HCT116 (cell line): Measurements from ENCODE around the gene FANCM. TPM values are rescaled to one million over a fixed set of nuclear protein-coding genes. Genes with fewer than 3 reads are reported as not detected.

Experiments
- ATAC-seq: fragments of 200-7000 bp; cut with Tn5 transposase; 2 replicates; pipeline ENCODE4 v1.9.1; 2020; ENCODE audit warnings: mild to moderate bottlenecking, moderate library complexity
- BruUV-seq: library from RNA; stranded (reverse); fragments of 400-500 nt; replicated peaks from 2 replicates; lab custom pipeline; 2021; lab: Mats Ljungman, UMichigan
- CTCF ChIA-PET: fragments of 300-600 bp; sonication (Branson Sonifier 250); formaldehyde crosslinking; loops from one replicate; lab custom pipeline; 2021; ENCODE audit warnings: antibody characterized with exemption; lab: Charles Lee
- POLR2A ChIA-PET: fragments of 300-600, 350-600 bp; sonication (Branson Sonifier 250); formaldehyde crosslinking; loops from one replicate; lab custom pipeline; 2021; ENCODE audit warnings: antibody characterized with exemption; lab: Charles Lee
- RAD21 ChIA-PET, 2 experiments: fragments of 300-600 bp; sonication (Branson Sonifier 250); formaldehyde crosslinking; loops; one replicate each; lab custom pipeline; 2023; ENCODE audit warnings: low total read pairs in 2 of 2; ENCODE audit not compliant: uncharacterized antibody in 2 of 2, unreplicated experiment in 2 of 2, low non-redundant PET in 1 of 2; lab: Charles Lee
- DNase-seq: peaks from one replicate; pipeline ENCODE4 v3.0.0-alpha.2; 2010; ENCODE audit warnings: low read depth, low spot score
- H2AFZ ChIP-seq: fragments of 200-600 bp; shearing (Covaris generic), sonication (generic); 2 replicates; pipeline ENCODE4 v1.6.1; 2017; ENCODE audit warnings: low read depth, mixed run types, mixed read lengths, antibody characterized with exemption, low read length; ENCODE audit not compliant: poor library complexity, severe bottlenecking
- H3K27ac ChIP-seq: 2 replicates; pipeline ENCODE4 v1.5.1; 2012; ENCODE audit warnings: low read depth, low read length
- H3K27me3 ChIP-seq: fragments of 200-600 bp; sonication (generic); 2 replicates; pipeline ENCODE4 v1.6.1; 2016; ENCODE audit warnings: mixed run types, low read length, mixed read lengths; ENCODE audit not compliant: insufficient read depth
- H3K36me3 ChIP-seq, 2 experiments: fragments of 200-500 bp in 1 of 2; fragments of 200-600 bp in 1 of 2; sonication (Bioruptor generic) in 1 of 2; sonication (generic) in 1 of 2; 2 replicates each; pipeline versions ENCODE4 v1.5.1 to v1.6.1; 2014 to 2016; ENCODE audit warnings: low read length in 2 of 2, inconsistent platforms in 1 of 2, mixed read lengths in 1 of 2, mixed run types in 1 of 2; ENCODE audit not compliant: insufficient read depth in 2 of 2, control insufficient read depth in 1 of 2
- H3K4me1 ChIP-seq, 2 experiments: fragments of 200-600 bp in 1 of 2; sonication (generic) in 1 of 2; 2 replicates each; pipeline versions ENCODE4 v1.5.1 to v1.6.1; 2012 to 2017; ENCODE audit warnings: low read length in 2 of 2, inconsistent platforms in 1 of 2, mild to moderate bottlenecking in 1 of 2, mixed read lengths in 1 of 2, mixed run types in 1 of 2, moderate library complexity in 1 of 2; ENCODE audit not compliant: insufficient read depth in 2 of 2, control insufficient read depth in 1 of 2
- H3K4me2 ChIP-seq: fragments of 200-600 bp; sonication (generic); 2 replicates; pipeline ENCODE4 v1.6.1; 2017; ENCODE audit warnings: mixed run types, low read length, mixed read lengths
- H3K4me3 ChIP-seq, 2 experiments: fragments of 200-600 bp in 1 of 2; sonication (generic) in 1 of 2; replicated peaks in 1 of 2; 2 replicates each; pipeline ENCODE4 v1.5.1; 2011 to 2016; ENCODE audit warnings: low read length in 2 of 2, control low read depth in 1 of 2, low read depth in 1 of 2, mild to moderate bottlenecking in 1 of 2, mixed read lengths in 1 of 2, mixed run types in 1 of 2
- H3K79me2 ChIP-seq: fragments of 200-600 bp; sonication (generic); 2 replicates; pipeline ENCODE4 v1.6.1; 2017; ENCODE audit warnings: mild to moderate bottlenecking, mixed run types, low read length, moderate library complexity, mixed read lengths; ENCODE audit not compliant: insufficient read depth
- H3K9ac ChIP-seq: fragments of 200-600 bp; sonication (generic); 2 replicates; pipeline ENCODE4 v1.6.1; 2016; ENCODE audit warnings: low read length, mixed read lengths
- H3K9me2 ChIP-seq: fragments of 200-600 bp; sonication (generic), shearing (Covaris generic); 2 replicates; pipeline ENCODE4 v1.6.1; 2017; ENCODE audit warnings: mixed run types, mild to moderate bottlenecking, moderate library complexity; ENCODE audit not compliant: insufficient read depth
- H3K9me3 ChIP-seq, 2 experiments: fragments of 200-500 bp in 1 of 2; fragments of 200-600 bp in 1 of 2; sonication (Bioruptor generic) in 1 of 2; sonication (generic) in 1 of 2; 2 replicates each; pipeline ENCODE4 v1.6.1; 2014 to 2017; ENCODE audit warnings: low read length in 2 of 2, mixed read lengths in 2 of 2, inconsistent platforms in 1 of 2, low read depth in 1 of 2, mild to moderate bottlenecking in 1 of 2, mixed run types in 1 of 2, moderate library complexity in 1 of 2; ENCODE audit not compliant: control insufficient read depth in 1 of 2, insufficient read depth in 1 of 2
- H4K20me1 ChIP-seq: fragments of 200-600 bp; sonication (generic), shearing (Covaris generic); 2 replicates; pipeline ENCODE4 v1.6.1; 2017; ENCODE audit warnings: mixed run types, mild to moderate bottlenecking, moderate library complexity; ENCODE audit not compliant: insufficient read depth
- ATF3 ChIP-seq: IDR thresholded peaks from 2 replicates; pipeline ENCODE4 v1.6.1; 2012
- CBX3 ChIP-seq: IDR thresholded peaks from 2 replicates; pipeline ENCODE4 v1.6.1; 2012; ENCODE audit warnings: low read depth
- CEBPB ChIP-seq: IDR thresholded peaks from 2 replicates; pipeline ENCODE4 v1.6.1; 2012; ENCODE audit warnings: low read depth
- CTCF ChIP-seq, 3 experiments: fragments of 200-600 bp in 1 of 3; sonication (generic) in 1 of 3; IDR thresholded peaks in 2 of 3; conservative IDR thresholded peaks in 1 of 3; 2 replicates each; pipeline ENCODE4 v1.5.1; 2012 to 2017; ENCODE audit warnings: low read depth in 2 of 3, low read length in 2 of 3, antibody characterized with exemption in 1 of 3, borderline replicate concordance in 1 of 3, control low read depth in 1 of 3, mild to moderate bottlenecking in 1 of 3, mixed read lengths in 1 of 3, mixed run types in 1 of 3, moderate library complexity in 1 of 3; ENCODE audit not compliant: insufficient read depth in 1 of 3
- EGR1 ChIP-seq: IDR thresholded peaks from 2 replicates; pipeline ENCODE4 v1.6.1; 2012; ENCODE audit warnings: low read depth
- ELF1 ChIP-seq: IDR thresholded peaks from 2 replicates; pipeline ENCODE4 v1.6.1; 2012; ENCODE audit warnings: low read depth, borderline replicate concordance
- EZH2 ChIP-seq: fragments of 200-600 bp; sonication (generic); IDR thresholded peaks from 2 replicates; pipeline ENCODE4 v1.6.1; 2017; ENCODE audit warnings: antibody characterized with exemption, mixed run types
- POLR2A ChIP-seq: IDR thresholded peaks from 2 replicates; pipeline ENCODE4 v1.7.0; 2011; ENCODE audit warnings: borderline replicate concordance; ENCODE audit not compliant: insufficient read depth, insufficient read length; ENCODE audit errors: extremely low read depth
- RAD21 ChIP-seq: IDR thresholded peaks from 2 replicates; pipeline ENCODE4 v1.6.1; 2012; ENCODE audit warnings: low read depth, mild to moderate bottlenecking
- REST ChIP-seq: IDR thresholded peaks from 2 replicates; pipeline ENCODE4 v1.6.1; 2012; ENCODE audit warnings: low read depth
- SIN3A ChIP-seq: IDR thresholded peaks from 2 replicates; pipeline ENCODE4 v1.6.1; 2012; ENCODE audit warnings: low read depth
- SP1 ChIP-seq: IDR thresholded peaks from 2 replicates; pipeline ENCODE4 v1.6.1; 2012; ENCODE audit warnings: low read depth
- SRF ChIP-seq: IDR thresholded peaks from 2 replicates; pipeline ENCODE4 v1.6.1; 2012; ENCODE audit warnings: low read depth
- TCF7L2 ChIP-seq: IDR thresholded peaks from 2 replicates; pipeline ENCODE4 v1.7.0; 2011; ENCODE audit warnings: borderline replicate concordance, inconsistent platforms; ENCODE audit not compliant: insufficient read depth, insufficient read length; ENCODE audit errors: extremely low read depth
- YY1 ChIP-seq: IDR thresholded peaks from 2 replicates; pipeline ENCODE4 v1.6.1; 2011; ENCODE audit warnings: low read length, low read depth, moderate library complexity, mild to moderate bottlenecking; ENCODE audit not compliant: insufficient replicate concordance; ENCODE audit errors: extremely low read depth
- ZBTB33 ChIP-seq: IDR thresholded peaks from 2 replicates; pipeline ENCODE4 v1.6.1; 2011; ENCODE audit warnings: mild to moderate bottlenecking, low read length, moderate library complexity; ENCODE audit not compliant: insufficient replicate concordance; ENCODE audit errors: extremely low read depth
- ZNF274 ChIP-seq: fragments of 200-500 bp; sonication (Bioruptor generic); IDR thresholded peaks from 2 replicates; pipeline ENCODE4 v1.6.1; 2014; ENCODE audit warnings: mild to moderate bottlenecking, low read depth, low read length, inconsistent platforms
- intact Hi-C: fragments of 100-400 bp; cut with micrococcal nuclease; formaldehyde crosslinking; loops from 2 replicates; pipeline ENCODE4 v1.10.0; 2022
- total RNA-seq: library from RNA; stranded (reverse); gene quantifications from one replicate; pipeline ENCODE4 v1.2.1, GENCODE V29; 2021; ENCODE audit not compliant: unreplicated experiment

The FANCM gene
- total RNA-seq, 1 experiment from 2014 or later = 10.9 TPM

GRCh38 chr14:45103806-45104205, 31.9 kb upstream of the FANCM start:
- no peak overlapping the region for H3K9ac ChIP-seq
- CTCF ChIA-PET = no interaction called here
- no peak overlapping the region for H3K4me3 ChIP-seq
- ATAC-seq (no peak), DNase-seq (no peak)
- no peak overlapping the region for H3K27ac ChIP-seq
- H3K36me3 ChIP-seq = peaks cover 48 to 50% of the 10 kb centered on the region in 2 experiments
- H2AFZ ChIP-seq = no peak overlapping the region
- BruUV-seq = no TSS peak
- H3K79me2 ChIP-seq = peaks cover 74% of the 10 kb centered on the region
- no peak overlapping the region for H3K4me2 ChIP-seq
- RAD21 ChIA-PET = no interaction called here
- no peaks in the 10 kb centered on the region for H3K4me1 ChIP-seq
- H3K9me3 ChIP-seq = no peaks in the 10 kb centered on the region
- no peaks in the 10 kb centered on the region for H3K9me2 ChIP-seq
- no peaks in the 10 kb centered on the region for H3K27me3 ChIP-seq
- intact Hi-C loops = no loop called here
- peaks cover 20% of the 10 kb centered on the region; the same call in 1 of the 2 replicates for H4K20me1 ChIP-seq
- no peak for TF ChIP-seq EGR1
- TF ChIP-seq ELF1 = no peak
- no peak for TF ChIP-seq YY1
- no peak for TF ChIP-seq SIN3A
- no peak for TF ChIP-seq CTCF (IDR thresholded peaks at IDR 0.05 in 2 of 3, conservative IDR thresholded peaks at IDR 0.05 in 1 of 3; ENCODE audit: borderline replicate concordance in 1 of 3, insufficient read depth in 1 of 3, low read depth in 2 of 3, low read length in 2 of 3)
- TF ChIP-seq CBX3 = no peak
- TF ChIP-seq ATF3 = no peak
- TF ChIP-seq ZBTB33 = no peak
- TF ChIP-seq SP1 = no peak
- no peak for TF ChIP-seq SRF
- no peak for TF ChIP-seq ZNF274
- no peak for TF ChIP-seq TCF7L2
- no peak for TF ChIP-seq EZH2
- no peak for TF ChIP-seq POLR2A
- TF ChIP-seq REST = no peak
- no peak for TF ChIP-seq RAD21
- TF ChIP-seq CEBPB = no peak
- POLR2A ChIA-PET = no interaction called here
